HCT116 (cell line): Measurements from ENCODE around the gene NARS2. TPM values are rescaled to one million over a fixed set of nuclear protein-coding genes. Genes with fewer than 3 reads are reported as not detected.

Experiments
- ATAC-seq: fragments of 200-7000 bp; cut with Tn5 transposase; 2 replicates; pipeline ENCODE4 v1.9.1; 2020; ENCODE audit warnings: mild to moderate bottlenecking, moderate library complexity
- BruUV-seq: library from RNA; stranded (reverse); fragments of 400-500 nt; replicated peaks from 2 replicates; lab custom pipeline; 2021; lab: Mats Ljungman, UMichigan
- CTCF ChIA-PET: fragments of 300-600 bp; sonication (Branson Sonifier 250); formaldehyde crosslinking; loops from one replicate; lab custom pipeline; 2021; ENCODE audit warnings: antibody characterized with exemption; lab: Charles Lee
- POLR2A ChIA-PET: fragments of 300-600, 350-600 bp; sonication (Branson Sonifier 250); formaldehyde crosslinking; loops from one replicate; lab custom pipeline; 2021; ENCODE audit warnings: antibody characterized with exemption; lab: Charles Lee
- RAD21 ChIA-PET, 2 experiments: fragments of 300-600 bp; sonication (Branson Sonifier 250); formaldehyde crosslinking; loops; one replicate each; lab custom pipeline; 2023; ENCODE audit warnings: low total read pairs in 2 of 2; ENCODE audit not compliant: uncharacterized antibody in 2 of 2, unreplicated experiment in 2 of 2, low non-redundant PET in 1 of 2; lab: Charles Lee
- DNase-seq: peaks from one replicate; pipeline ENCODE4 v3.0.0-alpha.2; 2010; ENCODE audit warnings: low read depth, low spot score
- H2AFZ ChIP-seq: fragments of 200-600 bp; shearing (Covaris generic), sonication (generic); 2 replicates; pipeline ENCODE4 v1.6.1; 2017; ENCODE audit warnings: low read depth, mixed run types, mixed read lengths, antibody characterized with exemption, low read length; ENCODE audit not compliant: poor library complexity, severe bottlenecking
- H3K27ac ChIP-seq: 2 replicates; pipeline ENCODE4 v1.5.1; 2012; ENCODE audit warnings: low read depth, low read length
- H3K27me3 ChIP-seq: fragments of 200-600 bp; sonication (generic); 2 replicates; pipeline ENCODE4 v1.6.1; 2016; ENCODE audit warnings: mixed run types, low read length, mixed read lengths; ENCODE audit not compliant: insufficient read depth
- H3K36me3 ChIP-seq, 2 experiments: fragments of 200-500 bp in 1 of 2; fragments of 200-600 bp in 1 of 2; sonication (Bioruptor generic) in 1 of 2; sonication (generic) in 1 of 2; 2 replicates each; pipeline versions ENCODE4 v1.5.1 to v1.6.1; 2014 to 2016; ENCODE audit warnings: low read length in 2 of 2, inconsistent platforms in 1 of 2, mixed read lengths in 1 of 2, mixed run types in 1 of 2; ENCODE audit not compliant: insufficient read depth in 2 of 2, control insufficient read depth in 1 of 2
- H3K4me1 ChIP-seq, 2 experiments: fragments of 200-600 bp in 1 of 2; sonication (generic) in 1 of 2; 2 replicates each; pipeline versions ENCODE4 v1.5.1 to v1.6.1; 2012 to 2017; ENCODE audit warnings: low read length in 2 of 2, inconsistent platforms in 1 of 2, mild to moderate bottlenecking in 1 of 2, mixed read lengths in 1 of 2, mixed run types in 1 of 2, moderate library complexity in 1 of 2; ENCODE audit not compliant: insufficient read depth in 2 of 2, control insufficient read depth in 1 of 2
- H3K4me2 ChIP-seq: fragments of 200-600 bp; sonication (generic); 2 replicates; pipeline ENCODE4 v1.6.1; 2017; ENCODE audit warnings: mixed run types, low read length, mixed read lengths
- H3K4me3 ChIP-seq, 2 experiments: fragments of 200-600 bp in 1 of 2; sonication (generic) in 1 of 2; replicated peaks in 1 of 2; 2 replicates each; pipeline ENCODE4 v1.5.1; 2011 to 2016; ENCODE audit warnings: low read length in 2 of 2, control low read depth in 1 of 2, low read depth in 1 of 2, mild to moderate bottlenecking in 1 of 2, mixed read lengths in 1 of 2, mixed run types in 1 of 2
- H3K79me2 ChIP-seq: fragments of 200-600 bp; sonication (generic); 2 replicates; pipeline ENCODE4 v1.6.1; 2017; ENCODE audit warnings: mild to moderate bottlenecking, mixed run types, low read length, moderate library complexity, mixed read lengths; ENCODE audit not compliant: insufficient read depth
- H3K9ac ChIP-seq: fragments of 200-600 bp; sonication (generic); 2 replicates; pipeline ENCODE4 v1.6.1; 2016; ENCODE audit warnings: low read length, mixed read lengths
- H3K9me2 ChIP-seq: fragments of 200-600 bp; sonication (generic), shearing (Covaris generic); 2 replicates; pipeline ENCODE4 v1.6.1; 2017; ENCODE audit warnings: mixed run types, mild to moderate bottlenecking, moderate library complexity; ENCODE audit not compliant: insufficient read depth
- H3K9me3 ChIP-seq, 2 experiments: fragments of 200-500 bp in 1 of 2; fragments of 200-600 bp in 1 of 2; sonication (Bioruptor generic) in 1 of 2; sonication (generic) in 1 of 2; 2 replicates each; pipeline ENCODE4 v1.6.1; 2014 to 2017; ENCODE audit warnings: low read length in 2 of 2, mixed read lengths in 2 of 2, inconsistent platforms in 1 of 2, low read depth in 1 of 2, mild to moderate bottlenecking in 1 of 2, mixed run types in 1 of 2, moderate library complexity in 1 of 2; ENCODE audit not compliant: control insufficient read depth in 1 of 2, insufficient read depth in 1 of 2
- H4K20me1 ChIP-seq: fragments of 200-600 bp; sonication (generic), shearing (Covaris generic); 2 replicates; pipeline ENCODE4 v1.6.1; 2017; ENCODE audit warnings: mixed run types, mild to moderate bottlenecking, moderate library complexity; ENCODE audit not compliant: insufficient read depth
- CEBPB ChIP-seq: IDR thresholded peaks from 2 replicates; pipeline ENCODE4 v1.6.1; 2012; ENCODE audit warnings: low read depth
- EGR1 ChIP-seq: IDR thresholded peaks from 2 replicates; pipeline ENCODE4 v1.6.1; 2012; ENCODE audit warnings: low read depth
- ELF1 ChIP-seq: IDR thresholded peaks from 2 replicates; pipeline ENCODE4 v1.6.1; 2012; ENCODE audit warnings: low read depth, borderline replicate concordance
- EZH2phosphoT487 ChIP-seq: fragments of 200-600 bp; IDR thresholded peaks from 2 replicates; pipeline ENCODE4 v1.6.1; 2018; ENCODE audit warnings: antibody characterized with exemption, borderline replicate concordance
- POLR2A ChIP-seq: IDR thresholded peaks from 2 replicates; pipeline ENCODE4 v1.7.0; 2011; ENCODE audit warnings: borderline replicate concordance; ENCODE audit not compliant: insufficient read depth, insufficient read length; ENCODE audit errors: extremely low read depth
- YY1 ChIP-seq: IDR thresholded peaks from 2 replicates; pipeline ENCODE4 v1.6.1; 2011; ENCODE audit warnings: low read length, low read depth, moderate library complexity, mild to moderate bottlenecking; ENCODE audit not compliant: insufficient replicate concordance; ENCODE audit errors: extremely low read depth
- intact Hi-C: fragments of 100-400 bp; cut with micrococcal nuclease; formaldehyde crosslinking; loops from 2 replicates; pipeline ENCODE4 v1.10.0; 2022
- total RNA-seq: library from RNA; stranded (reverse); gene quantifications from one replicate; pipeline ENCODE4 v1.2.1, GENCODE V29; 2021; ENCODE audit not compliant: unreplicated experiment
- TF ChIP-seq, protein P1 (sequence below): IDR thresholded peaks from 2 replicates; pipeline ENCODE4 v1.6.1; 2011; ENCODE audit warnings: mild to moderate bottlenecking, low read length, moderate library complexity; ENCODE audit not compliant: insufficient replicate concordance; ENCODE audit errors: extremely low read depth
- TF ChIP-seq, protein P2 (sequence below): IDR thresholded peaks from 2 replicates; pipeline ENCODE4 v1.6.1; 2012; ENCODE audit warnings: low read depth
- TF ChIP-seq, protein P3 (sequence below): IDR thresholded peaks from 2 replicates; pipeline ENCODE4 v1.6.1; 2012

The NARS2 gene
- total RNA-seq, 1 experiment from 2014 or later = 26.0 TPM

DNA sequence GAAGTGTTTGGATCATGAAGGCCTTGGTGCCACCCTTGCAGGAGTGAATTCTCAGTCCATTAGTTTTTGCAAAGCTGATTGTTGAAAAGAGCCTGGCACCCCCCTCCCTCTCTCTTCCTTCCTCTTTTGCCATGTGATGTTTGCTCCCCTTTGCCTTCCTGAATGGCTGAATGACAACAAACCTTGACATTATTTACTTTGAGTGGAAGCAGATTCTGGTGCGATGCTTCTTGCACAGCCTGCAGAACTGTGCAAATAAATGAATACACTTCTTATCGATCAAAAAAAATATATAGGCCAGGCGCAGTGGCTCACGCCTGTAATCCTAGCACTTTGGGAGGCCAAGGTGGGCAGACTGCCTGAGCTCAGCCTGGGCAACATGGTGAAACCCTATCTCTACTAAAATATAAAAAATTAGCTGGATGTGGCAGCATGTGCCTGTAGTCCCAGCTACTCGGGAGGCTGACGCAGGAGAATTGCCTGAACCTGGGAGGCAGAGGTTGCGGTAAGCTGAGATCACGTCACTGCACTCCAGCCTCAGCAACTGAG, 2.0 kb upstream of the NARS2 start:
- ChIA-PET RAD21 (no interaction called here), POLR2A (no interaction called here), CTCF (interaction anchor here (0.6 to 1.0 kb wide), 2 partner anchors 9 to 10 kb away, joined by 3 read pairs; no protein-coding TSS in a partner anchor)
- H3K9ac ChIP-seq = no peak overlapping the region
- BruUV-seq = no TSS peak
- H3K27me3 ChIP-seq = no peaks in the 10 kb centered on the region
- DNase-seq (no peak), ATAC-seq (no peak)
- H2AFZ ChIP-seq = no peak overlapping the region
- no peak overlapping the region for H3K4me2 ChIP-seq
- no peak overlapping the region for H3K27ac ChIP-seq
- TF ChIP-seq, protein P1, sequence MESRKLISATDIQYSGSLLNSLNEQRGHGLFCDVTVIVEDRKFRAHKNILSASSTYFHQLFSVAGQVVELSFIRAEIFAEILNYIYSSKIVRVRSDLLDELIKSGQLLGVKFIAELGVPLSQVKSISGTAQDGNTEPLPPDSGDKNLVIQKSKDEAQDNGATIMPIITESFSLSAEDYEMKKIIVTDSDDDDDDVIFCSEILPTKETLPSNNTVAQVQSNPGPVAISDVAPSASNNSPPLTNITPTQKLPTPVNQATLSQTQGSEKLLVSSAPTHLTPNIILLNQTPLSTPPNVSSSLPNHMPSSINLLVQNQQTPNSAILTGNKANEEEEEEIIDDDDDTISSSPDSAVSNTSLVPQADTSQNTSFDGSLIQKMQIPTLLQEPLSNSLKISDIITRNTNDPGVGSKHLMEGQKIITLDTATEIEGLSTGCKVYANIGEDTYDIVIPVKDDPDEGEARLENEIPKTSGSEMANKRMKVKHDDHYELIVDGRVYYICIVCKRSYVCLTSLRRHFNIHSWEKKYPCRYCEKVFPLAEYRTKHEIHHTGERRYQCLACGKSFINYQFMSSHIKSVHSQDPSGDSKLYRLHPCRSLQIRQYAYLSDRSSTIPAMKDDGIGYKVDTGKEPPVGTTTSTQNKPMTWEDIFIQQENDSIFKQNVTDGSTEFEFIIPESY = no peak
- no peak for TF ChIP-seq CEBPB
- no peak for TF ChIP-seq EGR1
- no peak for TF ChIP-seq YY1
- TF ChIP-seq ELF1 = no peak
- TF ChIP-seq, protein P2, sequence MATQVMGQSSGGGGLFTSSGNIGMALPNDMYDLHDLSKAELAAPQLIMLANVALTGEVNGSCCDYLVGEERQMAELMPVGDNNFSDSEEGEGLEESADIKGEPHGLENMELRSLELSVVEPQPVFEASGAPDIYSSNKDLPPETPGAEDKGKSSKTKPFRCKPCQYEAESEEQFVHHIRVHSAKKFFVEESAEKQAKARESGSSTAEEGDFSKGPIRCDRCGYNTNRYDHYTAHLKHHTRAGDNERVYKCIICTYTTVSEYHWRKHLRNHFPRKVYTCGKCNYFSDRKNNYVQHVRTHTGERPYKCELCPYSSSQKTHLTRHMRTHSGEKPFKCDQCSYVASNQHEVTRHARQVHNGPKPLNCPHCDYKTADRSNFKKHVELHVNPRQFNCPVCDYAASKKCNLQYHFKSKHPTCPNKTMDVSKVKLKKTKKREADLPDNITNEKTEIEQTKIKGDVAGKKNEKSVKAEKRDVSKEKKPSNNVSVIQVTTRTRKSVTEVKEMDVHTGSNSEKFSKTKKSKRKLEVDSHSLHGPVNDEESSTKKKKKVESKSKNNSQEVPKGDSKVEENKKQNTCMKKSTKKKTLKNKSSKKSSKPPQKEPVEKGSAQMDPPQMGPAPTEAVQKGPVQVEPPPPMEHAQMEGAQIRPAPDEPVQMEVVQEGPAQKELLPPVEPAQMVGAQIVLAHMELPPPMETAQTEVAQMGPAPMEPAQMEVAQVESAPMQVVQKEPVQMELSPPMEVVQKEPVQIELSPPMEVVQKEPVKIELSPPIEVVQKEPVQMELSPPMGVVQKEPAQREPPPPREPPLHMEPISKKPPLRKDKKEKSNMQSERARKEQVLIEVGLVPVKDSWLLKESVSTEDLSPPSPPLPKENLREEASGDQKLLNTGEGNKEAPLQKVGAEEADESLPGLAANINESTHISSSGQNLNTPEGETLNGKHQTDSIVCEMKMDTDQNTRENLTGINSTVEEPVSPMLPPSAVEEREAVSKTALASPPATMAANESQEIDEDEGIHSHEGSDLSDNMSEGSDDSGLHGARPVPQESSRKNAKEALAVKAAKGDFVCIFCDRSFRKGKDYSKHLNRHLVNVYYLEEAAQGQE = no peak
- no peak for TF ChIP-seq POLR2A
- TF ChIP-seq, protein P3, sequence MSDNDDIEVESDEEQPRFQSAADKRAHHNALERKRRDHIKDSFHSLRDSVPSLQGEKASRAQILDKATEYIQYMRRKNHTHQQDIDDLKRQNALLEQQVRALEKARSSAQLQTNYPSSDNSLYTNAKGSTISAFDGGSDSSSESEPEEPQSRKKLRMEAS = no peak
- no peak for TF ChIP-seq EZH2phosphoT487
- H3K36me3 ChIP-seq = no peaks in the 10 kb centered on the region
- H3K9me3 ChIP-seq = no peaks in the 10 kb centered on the region
- no peaks in the 10 kb centered on the region for H3K9me2 ChIP-seq
- intact Hi-C loops = no loop called here
- peaks cover 25% of the 10 kb centered on the region for H3K79me2 ChIP-seq
- peaks cover 0 to 12% of the 10 kb centered on the region in 2 experiments; a peak in 1 of 4 replicates for H3K4me1 ChIP-seq
- H4K20me1 ChIP-seq = no peaks in the 10 kb centered on the region
- H3K4me3 ChIP-seq = no peak overlapping the region
